Endothelial cell of umbilical vein (primary cell): ENCODE results near the gene SP6. TPM values are rescaled to one million over a fixed set of nuclear protein-coding genes. Genes with fewer than 3 reads are reported as not detected.

Source experiments
- BruUV-seq: library from RNA; stranded (reverse); fragments of 400-500 nt; replicated peaks from 2 replicates; lab custom pipeline; 2021; lab: Mats Ljungman, UMichigan
- CTCF ChIA-PET: fragments of 300-600, 350-600 bp; sonication (Branson Sonifier 250); formaldehyde crosslinking; loops from one replicate; lab custom pipeline; 2021; ENCODE audit warnings: antibody characterized with exemption, inconsistent platforms; lab: Charles Lee
- POLR2A ChIA-PET: fragments of 300-600, 350-600 bp; sonication (Branson Sonifier 250); formaldehyde crosslinking; loops from one replicate; lab custom pipeline; 2021; ENCODE audit warnings: antibody characterized with exemption, inconsistent platforms; lab: Charles Lee
- DNase-seq: peaks from one replicate; pipeline ENCODE4 v3.0.0-alpha.2; 2011; ENCODE audit warnings: low read depth, low spot score
- FAIRE-seq: peaks from 2 replicates; lab custom pipeline; 2011; peaks lifted over from hg19 to GRCh38; lab: Jason Lieb, UNC
- H2AFZ ChIP-seq: 2 replicates; pipeline ENCODE4 v1.6.0; 2012; ENCODE audit warnings: low read depth, low read length, control low read depth, inconsistent platforms
- H3K27ac ChIP-seq: 2 replicates; pipeline ENCODE4 v1.5.1; 2011; ENCODE audit warnings: low read depth, mild to moderate bottlenecking, control low read depth, low read length, moderate library complexity; ENCODE audit not compliant: insufficient read depth
- H3K27me3 ChIP-seq, 2 experiments: 2 replicates each; pipeline versions ENCODE4 v1.6.0 to v1.6.1; 2011; ENCODE audit warnings: low read length in 2 of 2, mixed read lengths in 1 of 2; ENCODE audit not compliant: control insufficient read depth in 2 of 2, insufficient read depth in 2 of 2
- H3K36me3 ChIP-seq, 2 experiments: 2 replicates in 1 of 2; 3 replicates in 1 of 2; pipeline ENCODE4 v1.5.1; 2011; ENCODE audit warnings: low read length in 2 of 2, mild to moderate bottlenecking in 1 of 2, moderate library complexity in 1 of 2; ENCODE audit not compliant: control insufficient read depth in 2 of 2, insufficient read depth in 2 of 2; ENCODE audit errors: extremely low read depth in 1 of 2
- H3K4me1 ChIP-seq: 3 replicates; pipeline ENCODE4 v1.5.1; 2011; ENCODE audit warnings: mild to moderate bottlenecking, low read length; ENCODE audit not compliant: control insufficient read depth, insufficient read depth; ENCODE audit errors: extremely low read depth
- H3K4me2 ChIP-seq: 2 replicates; pipeline ENCODE4 v1.6.1; 2011; ENCODE audit warnings: low read length, control low read depth, mixed read lengths; ENCODE audit not compliant: insufficient read depth
- H3K4me3 ChIP-seq, 3 experiments: fragments of 200-600 bp in 1 of 3; sonication (generic), shearing (Covaris generic) in 1 of 3; replicated peaks in 1 of 3; 2 replicates each; pipeline ENCODE4 v1.5.1; 2011 to 2016; ENCODE audit warnings: control low read depth in 3 of 3, low read length in 3 of 3, mild to moderate bottlenecking in 2 of 3, inconsistent platforms in 1 of 3, low read depth in 1 of 3, moderate library complexity in 1 of 3; ENCODE audit not compliant: insufficient read depth in 1 of 3
- H3K79me2 ChIP-seq: 2 replicates; pipeline ENCODE4 v1.6.0; 2012; ENCODE audit warnings: low read length, inconsistent platforms; ENCODE audit not compliant: control insufficient read depth, insufficient read depth
- H3K9ac ChIP-seq: replicated peaks from 2 replicates; pipeline ENCODE3; 2011; ENCODE audit warnings: low read length, control low read depth; ENCODE audit not compliant: insufficient read depth; ENCODE audit errors: extremely low read depth
- H3K9me1 ChIP-seq: replicated peaks from 3 replicates; pipeline ENCODE4 v1.6.0; 2011; ENCODE audit warnings: mild to moderate bottlenecking, low read length; ENCODE audit not compliant: control insufficient read depth, insufficient read depth; ENCODE audit errors: extremely low read depth
- H3K9me3 ChIP-seq: replicated peaks from 2 replicates; pipeline ENCODE4 v1.5.1; 2012; ENCODE audit warnings: low read length, inconsistent platforms; ENCODE audit not compliant: control insufficient read depth, insufficient read depth
- H4K20me1 ChIP-seq: replicated peaks from 2 replicates; pipeline ENCODE3; 2011; ENCODE audit warnings: mild to moderate bottlenecking, low read length; ENCODE audit not compliant: control insufficient read depth, insufficient read depth; ENCODE audit errors: extremely low read depth
- CTCF ChIP-seq, 2 donors: IDR thresholded peaks; 1 replicate in 1 of 2; 2 replicates in 1 of 2; pipeline ENCODE4 v1.5.1; 2011; ENCODE audit warnings: low read length in 2 of 2, mild to moderate bottlenecking in 2 of 2, moderate library complexity in 2 of 2, control low read depth in 1 of 2, inconsistent platforms in 1 of 2, low read depth in 1 of 2; ENCODE audit not compliant: insufficient read depth in 1 of 2; ENCODE audit errors: extremely low read depth in 1 of 2
- EZH2 ChIP-seq: IDR thresholded peaks from 2 replicates; pipeline ENCODE4 v1.6.1; 2012; ENCODE audit warnings: borderline replicate concordance, low read depth, mild to moderate bottlenecking, moderate library complexity, low read length, inconsistent platforms; ENCODE audit not compliant: severe bottlenecking
- FOS ChIP-seq: IDR thresholded peaks from 2 replicates; pipeline ENCODE4 v1.6.1; 2011; ENCODE audit warnings: mild to moderate bottlenecking, low read length, moderate library complexity, borderline replicate concordance; ENCODE audit not compliant: insufficient read depth
- GATA2 ChIP-seq: IDR thresholded peaks from 2 replicates; pipeline ENCODE4 v1.7.0; 2011; ENCODE audit warnings: low read depth, mild to moderate bottlenecking, moderate library complexity, mixed read lengths, low read length; ENCODE audit not compliant: insufficient read length, insufficient read depth
- JUN ChIP-seq: IDR thresholded peaks from 2 replicates; pipeline ENCODE4 v1.6.1; 2011; ENCODE audit warnings: borderline replicate concordance, low read depth; ENCODE audit not compliant: insufficient read length, insufficient read depth
- MAX ChIP-seq: IDR thresholded peaks from 2 replicates; pipeline ENCODE4 v1.6.1; 2011; ENCODE audit not compliant: insufficient read depth, insufficient read length
- MYC ChIP-seq: IDR thresholded peaks from one replicate; pipeline ENCODE4 v1.6.1; 2011; ENCODE audit warnings: mild to moderate bottlenecking, low read depth, low read length
- POLR2A ChIP-seq: IDR thresholded peaks from 2 replicates; pipeline ENCODE4 v1.6.1; 2012; ENCODE audit warnings: low read depth, mild to moderate bottlenecking, control low read depth, low read length
- POLR2AphosphoS5 ChIP-seq: IDR thresholded peaks from 2 replicates; pipeline ENCODE4 v1.6.1; 2012; ENCODE audit warnings: low read depth, mild to moderate bottlenecking, control low read depth, low read length, moderate library complexity; ENCODE audit not compliant: insufficient read depth
- dilution Hi-C: fragments of 300-500 bp; cut with MboI; formaldehyde crosslinking; loops from one replicate; pipeline ENCODE4 v1.15.0; 2019; ENCODE audit warnings: low sequenced_read_pairs; ENCODE audit not compliant: extremely low pct_ligation_motif_present
- intact Hi-C: fragments of 100-400 bp; cut with micrococcal nuclease; formaldehyde crosslinking; loops from one replicate; pipeline ENCODE4 v1.10.0; 2022
- polyA plus RNA-seq, 4 experiments: library from polyadenylated mRNA; depleted of rRNA in 3 of 4; stranded (reverse) in 3 of 4; unstranded in 1 of 4; fragments of >200 nt; gene quantifications; 2 replicates each; pipeline versions ENCODE4 v1.2.1 to v1.2.3, GENCODE V29; 2011 to 2012; ENCODE audit warnings: missing spikeins in 1 of 4
- total RNA-seq: library from RNA; stranded (reverse); gene quantifications from 2 replicates; pipeline ENCODE4 v1.2.3, GENCODE V29; 2021

SP6 gene
- total and polyA plus RNA-seq, 2 donors (not counting 3 experiments of a cell fraction or from before 2014, with no cell fraction given), result 0.11 to 1.3 TPM

- no peak for DNase-seq
- CTCF ChIA-PET, result interaction anchor here (0.8 to 3.0 kb wide), 12 partner anchors 10 to 123 kb away, joined by 3 to 46 read pairs (median 6); partner anchors contain the start of genes CDK5RAP3, LRRC46, MRPL10 and PNPO
- dilution Hi-C loops, result no loop called here
Measured at GRCh38 chr17:47895347-47895855, 44.4 kb upstream of the SP6 start.

More at GRCh38 chr17:47895347-47895855, 44.4 kb upstream of the SP6 start:
- no peaks in the 10 kb centered on the region for H3K9me1 ChIP-seq
- H2AFZ ChIP-seq, result peak overlapping the region; percentile 86
- H3K4me2 ChIP-seq, result peak overlapping the region; percentile 80
- POLR2A ChIA-PET, result interaction anchor here (1.0 to 1.2 kb wide), 3 partner anchors 10 to 55 kb away, joined by 4 to 6 read pairs (median 5); partner anchors contain the start of genes PNPO and SCRN2
- H4K20me1 ChIP-seq, result no peaks in the 10 kb centered on the region
- intact Hi-C loops, result loop anchor here (1.0 kb wide), 3 partner anchors 46 to 123 kb away; partner anchors contain the start of genes PNPO and SCRN2
- H3K4me1 ChIP-seq, result peaks cover 15% of the 10 kb centered on the region
- peak overlapping the region; percentile 87 for H3K9ac ChIP-seq
- TF ChIP-seq MYC, result no peak
- TF ChIP-seq POLR2A, result peak; percentile 93
- no peak for TF ChIP-seq MAX
- peak; percentile 83 for TF ChIP-seq POLR2AphosphoS5
- TF ChIP-seq FOS, result no peak
- no peak for TF ChIP-seq EZH2
- no peak for TF ChIP-seq GATA2
- TF ChIP-seq JUN, result no peak
- no peak for TF ChIP-seq CTCF (IDR thresholded peaks at IDR 0.05; ENCODE audit: extremely low read depth in 1 of 2, insufficient read depth in 1 of 2, low read depth in 1 of 2, low read length in 2 of 2)
- no peaks in the 10 kb centered on the region for H3K36me3 ChIP-seq
- peak; percentile 67 for FAIRE-seq
- H3K79me2 ChIP-seq, result peaks cover 7% of the 10 kb centered on the region
- no peaks in the 10 kb centered on the region for H3K9me3 ChIP-seq
- TSS peak; percentile 87 for BruUV-seq
- H3K27ac ChIP-seq, result peak overlapping the region; percentile 39
- no peaks in the 10 kb centered on the region for H3K27me3 ChIP-seq
- peak overlapping the region; percentile 51 to 90 (median 84) for H3K4me3 ChIP-seq
